ENCODE results near the gene PSMD3.

The PSMD3 gene

GRCh38 chr17:39962642-39963220 lies 17.9 kb upstream of the PSMD3 start, which contains the start of gene GSDMA:
Gene GSDMA, plus strand, starts transcription at chr17:39963004. Its CDS starts 2,684 bp downstream, at chr17:39965688.
- no peak for DNase-seq

DNA sequence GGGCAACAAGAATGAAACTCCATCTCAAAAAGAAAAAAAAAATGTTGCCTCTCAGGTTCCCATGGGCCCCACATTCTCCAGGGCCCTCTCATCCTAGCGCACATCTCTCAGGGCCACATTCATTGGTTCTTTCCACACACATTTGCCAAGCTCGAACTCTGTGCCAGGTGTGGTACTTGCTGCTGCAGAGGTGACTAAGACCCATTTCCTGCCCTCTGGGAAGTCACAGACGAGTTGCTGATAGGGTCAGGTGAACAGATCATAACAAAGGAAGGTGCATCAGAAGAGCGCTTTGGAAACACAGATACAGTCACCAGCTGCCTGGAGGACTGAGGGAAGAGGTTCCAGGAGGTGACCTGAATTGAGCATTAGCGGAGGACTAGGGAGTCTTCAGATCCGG lies 16.8 kb upstream of the PSMD3 start:
- DNase-seq: no peak

DNA sequence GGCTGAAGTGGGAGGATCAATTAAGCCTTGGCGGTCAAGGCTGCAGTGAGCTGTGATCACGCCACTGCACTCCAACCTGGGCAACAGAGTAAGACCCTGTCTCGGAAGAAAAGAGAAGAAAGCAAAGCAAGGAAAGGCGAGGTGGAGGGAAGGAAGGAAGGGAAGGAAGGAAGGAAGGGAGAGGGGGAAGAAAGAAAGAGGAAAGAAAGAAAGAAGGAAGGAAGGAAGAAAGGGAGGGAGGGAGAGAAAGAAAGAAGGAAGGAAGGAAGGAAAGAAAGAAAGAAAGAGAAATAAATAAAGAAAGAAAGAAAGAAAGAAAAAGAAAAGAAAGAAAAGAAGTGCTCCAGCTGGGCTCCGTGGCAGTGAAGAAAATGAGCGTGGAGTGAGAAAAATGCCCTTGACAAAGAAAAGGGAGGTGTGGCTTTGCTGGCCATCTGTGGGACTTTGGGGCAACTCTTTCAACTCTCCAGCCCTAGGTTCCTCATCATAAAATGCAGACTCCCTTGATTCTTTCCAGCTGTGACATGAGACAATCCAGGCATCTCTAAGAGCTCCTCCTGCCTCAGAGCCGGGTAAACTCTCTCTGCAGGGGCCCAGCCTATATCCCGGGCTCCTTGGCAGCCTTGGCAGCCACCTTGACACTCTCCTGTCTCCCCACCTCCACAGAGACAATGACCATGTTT lies 15.4 kb upstream of the PSMD3 start:
- DNase-seq: no peak

- no peak for DNase-seq
These were observed 13.8 kb upstream of the PSMD3 start for GRCh38 chr17:39966771-39967170.

DNA sequence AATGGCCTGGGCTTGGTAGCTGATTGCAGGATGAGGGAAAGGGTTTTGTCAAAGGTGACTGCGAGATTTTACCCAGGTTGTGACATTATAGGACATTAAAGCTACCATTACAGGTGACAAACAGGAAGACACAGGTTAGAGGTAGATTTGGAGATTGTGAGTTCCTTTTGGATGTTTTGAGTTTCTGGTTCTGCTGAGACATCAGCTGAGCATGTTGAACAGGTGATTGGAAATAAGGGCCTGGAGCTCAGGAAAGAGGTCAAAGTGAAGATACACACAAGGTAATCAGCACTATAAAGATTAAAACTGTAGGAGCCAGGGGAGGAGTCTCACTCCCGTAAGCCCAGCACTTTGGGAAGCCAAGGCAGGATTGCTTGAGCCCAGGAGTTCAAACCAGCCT lies 11.8 kb upstream of the PSMD3 start:
- DNase-seq: no peak

GRCh38 chr17:39969375-39969774 lies 11.2 kb upstream of the PSMD3 start:
- DNase-seq: no peak

DNA sequence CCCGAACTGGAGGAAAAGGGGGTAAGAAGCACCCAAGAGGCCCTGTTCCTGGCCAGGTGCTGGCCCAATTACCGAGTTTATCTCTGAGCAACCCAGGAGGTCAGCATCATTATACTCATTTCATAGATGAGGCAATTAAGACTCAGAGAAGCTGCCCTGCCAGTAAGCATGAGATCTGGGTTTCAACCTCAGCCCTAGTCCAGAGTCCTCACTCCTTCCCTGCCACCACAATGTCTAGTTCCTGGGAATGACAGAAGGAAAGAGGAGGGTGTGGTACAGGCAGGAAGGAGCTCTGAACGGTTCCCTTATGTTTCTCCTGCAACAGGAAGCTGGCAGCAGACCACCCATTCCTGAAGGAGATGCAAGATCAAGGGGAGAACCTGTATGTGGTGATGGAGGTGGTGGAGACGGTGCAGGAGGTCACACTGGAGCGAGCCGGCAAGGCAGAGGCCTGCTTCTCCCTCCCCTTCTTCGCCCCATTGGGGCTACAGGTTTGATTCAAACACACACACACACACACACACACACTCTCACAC lies 10.4 kb upstream of the PSMD3 start:
- no peak for DNase-seq

GRCh38 chr17:39971076-39971603 lies 9.5 kb upstream of the PSMD3 start:
- DNase-seq: no peak

GRCh38 chr17:39972271-39972670 lies 8.3 kb upstream of the PSMD3 start:
- DNase-seq: no peak

- DNase-seq: no peak
These were observed 7.1 kb upstream of the PSMD3 start for GRCh38 chr17:39973496-39973895.

GRCh38 chr17:39974433-39974832 lies 6.2 kb upstream of the PSMD3 start:
- DNase-seq: no peak

DNA sequence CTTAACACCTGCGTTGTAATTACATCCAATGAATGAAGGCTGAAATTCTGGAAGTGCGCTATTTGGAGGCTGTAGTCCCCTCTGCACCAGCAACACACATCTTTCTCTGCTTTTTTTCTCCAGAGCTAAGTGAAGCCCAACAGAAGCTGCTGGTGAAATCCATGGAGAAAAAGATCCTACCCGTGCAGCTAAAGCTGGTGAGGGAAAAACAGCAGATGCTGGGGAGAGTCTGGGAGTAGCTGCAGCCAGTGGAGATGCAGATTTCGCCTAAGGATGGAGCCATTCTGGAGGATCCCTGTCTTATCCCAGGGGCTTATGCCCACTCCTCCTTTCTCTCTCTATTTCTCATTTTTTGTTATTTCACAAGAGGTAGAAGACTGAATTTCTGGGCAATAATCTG lies 4.8 kb upstream of the PSMD3 start:
- no peak for DNase-seq

- DNase-seq: no peak
These were observed 1.5 kb upstream of the PSMD3 start for GRCh38 chr17:39979016-39979670.

- DNase-seq: no peak
These were observed 685 bp upstream of the PSMD3 start for GRCh38 chr17:39979893-39980350.

- no peak for DNase-seq
These were observed 667 bp downstream of the PSMD3 start for GRCh38 chr17:39981207-39981741.

GRCh38 chr17:39981766-39982375 lies 1.3 kb downstream of the PSMD3 start:
- DNase-seq: no peak

GRCh38 chr17:39988206-39988810 lies 7.7 kb downstream of the PSMD3 start:
- no peak for DNase-seq

DNA sequence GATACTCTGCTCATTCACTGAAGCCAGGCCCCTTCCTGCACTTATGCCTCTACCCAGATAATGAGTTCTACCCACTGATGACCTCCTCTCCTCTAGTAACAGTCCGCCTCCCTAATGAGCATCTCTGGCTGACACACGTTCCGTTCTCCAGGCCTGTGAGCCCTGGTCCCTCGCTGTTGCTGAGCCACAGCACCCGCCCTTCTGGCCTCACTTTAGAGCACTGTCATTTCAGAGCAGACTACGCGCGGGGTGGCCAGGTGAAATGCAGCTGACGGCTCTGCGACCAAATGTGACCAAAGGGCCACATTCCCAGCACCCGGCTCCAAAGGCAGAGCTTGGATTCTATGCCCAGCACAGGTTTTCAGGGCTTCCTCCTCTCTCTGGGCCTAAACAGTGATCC lies 13.8 kb downstream of the PSMD3 start:
- no peak for DNase-seq

- no peak for DNase-seq
These were observed 14.8 kb downstream of the PSMD3 start for GRCh38 chr17:39995438-39995837.

GRCh38 chr17:39996162-39996561 lies 15.6 kb downstream of the PSMD3 start:
- DNase-seq: no peak

DNA sequence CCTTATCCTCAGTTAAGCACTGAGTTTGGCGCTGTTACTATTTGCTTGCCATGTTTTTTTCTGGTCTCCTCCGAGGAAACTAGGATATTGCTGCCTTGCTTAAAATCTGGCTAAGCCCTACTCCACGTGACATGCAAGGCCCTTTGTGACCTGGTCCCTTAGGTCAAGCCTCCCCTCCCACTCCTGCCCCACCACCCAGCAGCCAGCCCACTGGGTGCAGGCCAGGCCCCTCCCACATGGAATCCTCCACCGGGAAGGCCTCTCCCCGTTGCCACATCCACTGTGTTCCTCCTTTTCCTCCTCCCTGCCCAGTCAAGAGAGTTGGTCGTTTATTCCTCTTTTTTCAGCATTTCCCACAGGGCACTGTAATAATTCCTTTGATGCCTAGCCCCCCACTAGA lies 16.2 kb downstream of the PSMD3 start:
- no peak for DNase-seq

DNA sequence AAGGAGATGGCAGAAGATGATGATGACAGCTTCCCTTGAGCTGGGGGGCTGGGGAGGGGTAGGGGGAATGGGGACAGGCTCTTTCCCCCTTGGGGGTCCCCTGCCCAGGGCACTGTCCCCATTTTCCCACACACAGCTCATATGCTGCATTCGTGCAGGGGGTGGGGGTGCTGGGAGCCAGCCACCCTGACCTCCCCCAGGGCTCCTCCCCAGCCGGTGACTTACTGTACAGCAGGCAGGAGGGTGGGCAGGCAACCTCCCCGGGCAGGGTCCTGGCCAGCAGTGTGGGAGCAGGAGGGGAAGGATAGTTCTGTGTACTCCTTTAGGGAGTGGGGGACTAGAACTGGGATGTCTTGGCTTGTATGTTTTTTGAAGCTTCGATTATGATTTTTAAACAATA lies 16.9 kb downstream of the PSMD3 start:
- no peak for DNase-seq

- no peak for DNase-seq
These were observed 18.5 kb downstream of the PSMD3 start for GRCh38 chr17:39999067-39999466.

All from activated gamma-delta T cell (primary cell).